IPS-18a (cell line): ENCODE results near the gene CD84.
"Not testable (repeated sequence)": the region's sequence is repeated elsewhere in the genome, so short reads cannot be mapped to it uniquely, and the experiment has no call there.

Source experiments
- H3K27ac ChIP-seq: one replicate; pipeline ENCODE4 v1.5.1; 2013; ENCODE audit warnings: low read length
- H3K27me3 ChIP-seq: one replicate; pipeline ENCODE4 v1.6.1; 2013; ENCODE audit warnings: mild to moderate bottlenecking, low read length; ENCODE audit not compliant: control insufficient read depth, insufficient read depth
- H3K36me3 ChIP-seq: one replicate; pipeline ENCODE4 v1.6.1; 2013; ENCODE audit warnings: low read depth, low read length; ENCODE audit not compliant: control insufficient read depth
- H3K4me1 ChIP-seq: one replicate; pipeline ENCODE4 v1.6.1; 2013; ENCODE audit warnings: low read depth, low read length; ENCODE audit not compliant: control insufficient read depth
- H3K4me3 ChIP-seq: one replicate; pipeline ENCODE4 v1.5.1; 2013; ENCODE audit warnings: low read length
- H3K9ac ChIP-seq: one replicate; pipeline ENCODE4 v1.6.1; 2013; ENCODE audit warnings: mild to moderate bottlenecking, low read length, moderate library complexity
- H3K9me3 ChIP-seq: one replicate; pipeline ENCODE4 v1.6.1; 2013; ENCODE audit warnings: low read depth, low read length; ENCODE audit not compliant: control insufficient read depth

The CD84 gene

DNA sequence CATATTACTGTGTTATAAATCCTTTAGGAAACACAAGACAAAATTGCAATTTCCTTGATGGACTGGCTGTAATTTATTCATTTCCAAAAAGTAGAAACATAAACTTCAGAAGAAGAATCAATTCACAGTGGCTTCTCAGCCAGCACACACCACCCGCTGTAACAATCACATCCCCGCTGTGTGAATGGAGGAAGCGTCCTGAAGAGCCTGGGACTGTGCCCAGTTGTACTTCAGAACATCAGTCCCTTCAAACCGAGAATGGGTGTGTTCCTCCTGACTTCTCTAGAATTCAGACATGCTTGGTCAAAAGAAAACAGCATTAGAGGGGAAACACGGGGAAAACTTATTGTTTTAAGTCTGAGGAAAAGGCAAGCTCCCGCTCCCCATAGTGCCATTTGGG, 28.8 kb upstream of the CD84 start:
- Histone ChIP-seq H3K27ac (no peak overlapping the region), H3K4me1 (no peaks in the 10 kb centered on the region), H3K4me3 (no peak overlapping the region), H3K9ac (no peak overlapping the region), H3K9me3 (no peaks in the 10 kb centered on the region), H3K27me3 (no peaks in the 10 kb centered on the region), H3K36me3 (no peaks in the 10 kb centered on the region)

- Histone ChIP-seq H3K4me1 (no peaks in the 10 kb centered on the region), H3K9ac (no peak overlapping the region)
Observed at GRCh38 chr1:160607672-160608032, 28.4 kb upstream of the CD84 start.

GRCh38 chr1:160607011-160607671, 27.8 kb upstream of the CD84 start:
- Histone ChIP-seq H3K27ac (no peak overlapping the region), H3K27me3 (no peaks in the 10 kb centered on the region), H3K9ac (no peak overlapping the region)

More at GRCh38 chr1:160607672-160608032, 28.4 kb upstream of the CD84 start:
- no peaks in the 10 kb centered on the region for H3K36me3 ChIP-seq
- H3K27ac ChIP-seq: no peak overlapping the region
- no peak overlapping the region for H3K4me3 ChIP-seq
- no peaks in the 10 kb centered on the region for H3K9me3 ChIP-seq
- no peaks in the 10 kb centered on the region for H3K27me3 ChIP-seq

GRCh38 chr1:160606611-160607010, 27.3 kb upstream of the CD84 start:
- H3K9ac ChIP-seq: no peak overlapping the region
- no peak overlapping the region for H3K27ac ChIP-seq

More at GRCh38 chr1:160607011-160607671, 27.8 kb upstream of the CD84 start:
- Histone ChIP-seq H3K9me3 (no peaks in the 10 kb centered on the region), H3K36me3 (no peaks in the 10 kb centered on the region), H3K4me3 (no peak overlapping the region), H3K4me1 (no peaks in the 10 kb centered on the region)

DNA sequence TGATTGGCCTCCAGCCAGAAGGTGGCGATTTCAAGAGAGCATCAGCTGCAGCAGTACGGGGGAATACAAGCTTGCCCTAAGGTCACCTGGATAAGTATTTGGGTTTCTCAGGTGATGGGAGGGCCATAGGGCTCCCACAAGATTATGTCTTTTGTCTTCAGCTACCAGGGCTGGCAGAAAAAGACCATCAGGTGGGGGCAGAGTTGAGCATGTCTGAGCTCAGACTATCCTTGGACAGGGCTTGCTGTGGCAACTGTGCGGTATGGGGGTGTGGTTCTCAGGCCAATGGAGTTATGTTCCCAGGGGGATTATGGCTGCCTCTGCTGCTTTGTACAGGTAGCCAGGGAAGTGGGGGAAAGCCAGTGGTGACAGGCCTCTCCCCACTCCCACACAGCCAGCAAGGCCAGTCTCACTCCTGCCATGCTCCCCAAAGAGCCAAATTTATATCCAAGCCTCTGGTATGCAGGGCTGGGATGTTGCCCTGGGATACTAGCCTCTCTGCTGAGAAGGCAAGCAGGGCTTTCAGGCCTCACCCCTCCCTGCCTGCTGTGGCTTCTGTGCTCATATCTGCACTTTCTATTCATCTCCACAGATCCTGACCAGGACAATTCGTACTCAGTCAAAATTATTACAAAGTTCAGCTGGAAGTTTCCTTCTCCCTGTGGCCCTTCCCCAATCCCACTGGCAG, 26.6 kb upstream of the CD84 start:
- H3K9ac ChIP-seq: no peak overlapping the region
- H3K27ac ChIP-seq: no peak overlapping the region

More at GRCh38 chr1:160606611-160607010, 27.3 kb upstream of the CD84 start:
- Histone ChIP-seq H3K27me3 (no peaks in the 10 kb centered on the region), H3K36me3 (no peaks in the 10 kb centered on the region), H3K9me3 (no peaks in the 10 kb centered on the region), H3K4me1 (no peaks in the 10 kb centered on the region), H3K4me3 (no peak overlapping the region)

GRCh38 chr1:160605205-160605604, 25.9 kb upstream of the CD84 start:
- Histone ChIP-seq H3K9me3 (peaks cover 2% of the 10 kb centered on the region), H3K36me3 (no peaks in the 10 kb centered on the region), H3K4me1 (no peaks in the 10 kb centered on the region), H3K4me3 (no peak overlapping the region), H3K27ac (no peak overlapping the region), H3K27me3 (no peaks in the 10 kb centered on the region), H3K9ac (no peak overlapping the region)

More for the DNA sequence above, 26.6 kb upstream of the CD84 start:
- H3K4me3 ChIP-seq: no peak overlapping the region
- H3K9me3 ChIP-seq: peaks cover under 1% of the 10 kb centered on the region
- H3K27me3 ChIP-seq: no peaks in the 10 kb centered on the region
- H3K36me3 ChIP-seq: no peaks in the 10 kb centered on the region
- H3K4me1 ChIP-seq: no peaks in the 10 kb centered on the region

- H3K27me3 ChIP-seq: no peaks in the 10 kb centered on the region
- no peaks in the 10 kb centered on the region for H3K36me3 ChIP-seq
- peaks cover 2% of the 10 kb centered on the region for H3K9me3 ChIP-seq
- H3K4me3 ChIP-seq: no peak overlapping the region
- H3K27ac ChIP-seq: no peak overlapping the region
- peaks cover 4% of the 10 kb centered on the region for H3K4me1 ChIP-seq
- no peak overlapping the region for H3K9ac ChIP-seq
Observed at GRCh38 chr1:160597705-160598104, 18.4 kb upstream of the CD84 start.

DNA sequence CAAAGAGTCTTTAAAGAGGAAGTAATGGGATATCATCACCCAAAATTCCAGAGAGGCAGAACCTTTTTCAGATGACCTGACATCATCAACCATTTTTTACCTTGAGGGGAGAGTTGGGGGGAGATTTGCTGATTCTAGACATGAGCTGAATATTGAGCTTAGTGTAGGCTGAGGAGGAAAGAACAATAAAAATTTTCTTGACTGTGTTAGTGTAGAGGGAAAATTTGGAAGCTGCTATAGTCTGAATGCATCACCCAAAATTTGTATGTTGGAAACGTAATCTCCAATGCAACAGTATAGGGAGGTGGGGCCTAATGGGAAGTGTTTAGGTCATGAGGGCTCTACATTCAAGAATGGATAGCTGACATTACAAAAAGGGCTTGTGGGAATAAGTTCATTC, 17.8 kb upstream of the CD84 start:
- no peak overlapping the region for H3K9ac ChIP-seq

DNA sequence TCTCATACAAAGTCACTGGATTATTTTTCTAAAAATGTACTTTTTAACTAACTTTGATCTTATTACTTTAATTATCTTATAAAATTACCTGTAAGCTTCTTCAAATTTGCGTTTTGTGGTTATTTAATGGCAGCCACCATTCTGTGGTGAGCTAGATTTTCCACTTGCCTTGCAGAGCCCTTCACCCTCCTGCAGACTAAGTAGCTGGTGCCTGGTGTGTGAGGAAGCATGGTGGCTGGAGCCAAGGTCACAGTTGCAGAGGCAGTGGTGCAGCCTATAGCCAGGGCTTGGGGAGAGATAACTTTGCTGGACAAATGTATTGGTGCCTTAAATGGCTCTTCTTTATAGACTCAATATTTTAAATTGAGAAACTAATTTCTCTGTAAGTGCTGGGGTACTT, 11.2 kb upstream of the CD84 start:
- Histone ChIP-seq H3K36me3 (no peaks in the 10 kb centered on the region), H3K27me3 (no peaks in the 10 kb centered on the region), H3K9me3 (no peaks in the 10 kb centered on the region), H3K9ac (no peak overlapping the region), H3K4me3 (no peak overlapping the region), H3K4me1 (no peaks in the 10 kb centered on the region), H3K27ac (no peak overlapping the region)

More for the DNA sequence above, 17.8 kb upstream of the CD84 start:
- Histone ChIP-seq H3K27me3 (no peaks in the 10 kb centered on the region), H3K9me3 (peaks cover 2% of the 10 kb centered on the region), H3K27ac (no peak overlapping the region), H3K4me3 (no peak overlapping the region), H3K36me3 (no peaks in the 10 kb centered on the region), H3K4me1 (peaks cover 4% of the 10 kb centered on the region)

GRCh38 chr1:160588468-160588867, 9.2 kb upstream of the CD84 start:
- H3K27ac ChIP-seq: no peak overlapping the region
- H3K27me3 ChIP-seq: no peaks in the 10 kb centered on the region
- H3K4me1 ChIP-seq: no peaks in the 10 kb centered on the region
- H3K9me3 ChIP-seq: no peaks in the 10 kb centered on the region
- H3K36me3 ChIP-seq: no peaks in the 10 kb centered on the region
- no peak overlapping the region for H3K9ac ChIP-seq
- H3K4me3 ChIP-seq: no peak overlapping the region

DNA sequence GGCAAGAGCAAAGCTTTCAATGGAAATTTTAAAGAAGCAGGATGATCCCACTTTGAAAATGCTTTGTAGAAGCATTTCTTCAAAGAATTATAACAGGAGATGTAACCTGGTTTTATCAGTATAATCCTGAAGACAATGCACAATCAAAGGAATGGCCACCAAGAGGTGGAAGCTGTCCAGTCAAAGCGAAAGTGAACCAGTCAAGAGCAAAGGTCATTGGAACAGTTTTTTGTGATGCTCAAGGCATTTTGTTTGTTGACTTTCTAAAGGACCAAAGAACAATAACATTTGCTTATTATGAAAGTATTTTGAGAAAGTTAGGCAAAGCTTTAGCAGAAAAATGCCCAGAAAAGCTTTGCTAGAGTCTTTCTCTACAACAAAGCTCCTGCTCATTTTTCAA, 5.5 kb upstream of the CD84 start:
- Histone ChIP-seq H3K9ac (no peak overlapping the region), H3K27me3 (no peaks in the 10 kb centered on the region), H3K36me3 (no peaks in the 10 kb centered on the region), H3K4me1 (no peaks in the 10 kb centered on the region), H3K4me3 (no peak overlapping the region), H3K9me3 (no peaks in the 10 kb centered on the region), H3K27ac (no peak overlapping the region)

- not testable (repeated sequence) for H3K4me3 ChIP-seq, H3K27me3 ChIP-seq, H3K9ac ChIP-seq, H3K27ac ChIP-seq, H3K36me3 ChIP-seq, H3K4me1 ChIP-seq, H3K9me3 ChIP-seq
Observed at GRCh38 chr1:160582976-160583375, 3.7 kb upstream of the CD84 start.
